ENCODE data around the gene KIF18B. TPM values are rescaled to one million over a fixed set of nuclear protein-coding genes. Genes with fewer than 3 reads are reported as not detected.

Gene KIF18B
- total and polyA plus RNA-seq, 2 donors (not counting 1 experiment from before 2014, with no cell fraction given), result 0.99 to 2.5 TPM

DNA sequence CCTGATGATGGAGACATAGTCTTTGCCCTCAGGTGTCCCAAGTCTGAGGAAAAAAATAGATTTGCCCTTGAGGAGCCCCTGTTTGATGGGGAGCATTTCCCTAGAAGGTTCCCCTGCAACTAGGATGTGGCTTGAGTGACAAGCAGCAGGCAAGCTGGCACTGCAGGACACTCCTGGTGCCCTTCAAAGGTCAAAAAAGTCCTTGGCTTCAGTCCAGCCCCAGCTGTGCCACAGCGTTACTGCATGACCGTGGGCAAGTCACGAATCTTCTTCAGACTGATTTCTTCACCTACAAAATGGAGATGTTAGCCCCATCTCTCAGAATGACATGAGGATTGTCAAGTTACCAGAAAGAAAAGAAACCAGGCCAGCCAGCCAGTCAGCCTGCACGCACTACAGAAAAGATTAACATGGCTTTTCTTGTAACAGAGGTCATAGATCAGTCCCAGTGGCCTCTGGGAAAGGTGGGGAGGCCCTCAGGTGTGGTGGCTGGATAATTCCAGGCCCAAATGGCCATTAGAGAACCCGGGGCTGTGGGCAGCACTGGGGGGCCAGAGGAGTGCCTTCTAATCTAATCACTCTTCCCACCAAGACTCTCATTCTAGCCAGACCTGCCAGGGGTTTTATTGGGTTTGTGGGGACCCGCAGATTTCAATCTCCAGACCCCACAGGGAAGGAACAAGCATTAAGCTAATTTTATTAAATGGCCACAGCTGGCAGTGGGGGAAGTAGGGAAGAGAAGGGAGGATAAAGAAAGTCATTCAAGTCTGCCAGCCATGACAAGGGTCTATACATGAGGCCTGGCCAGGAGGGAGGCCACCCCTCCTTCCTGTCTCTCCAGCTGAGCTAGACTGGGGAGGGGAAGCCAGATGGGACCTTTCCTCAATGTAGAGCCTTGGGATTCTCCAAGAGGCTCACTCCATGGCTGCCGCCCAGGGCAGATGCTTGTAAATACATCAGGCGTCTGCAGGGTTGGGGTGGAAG, 9.7 kb upstream of the KIF18B start:
- no peak overlapping the region for H3K4me3 ChIP-seq (replicated peaks in 1 of 4; ENCODE audit: control extremely low read depth in 1 of 4, insufficient read depth in 1 of 4, low read depth in 3 of 4, low read length in 4 of 4)
- H3K4me1 ChIP-seq (ENCODE audit: control insufficient read depth, extremely low read depth, insufficient read depth, low read length), result no peaks in the 10 kb centered on the region
- H3K4me2 ChIP-seq (ENCODE audit: extremely low read depth, insufficient read depth, low read length), result no peak overlapping the region
- no peak overlapping the region for H2AFZ ChIP-seq (ENCODE audit: low read length)
- no peaks in the 10 kb centered on the region for H3K9me3 ChIP-seq (ENCODE audit: control insufficient read depth, insufficient read depth, low read depth, low read length)
- H3K27ac ChIP-seq (ENCODE audit: insufficient read depth, low read length), result no peak overlapping the region
- H4K20me1 ChIP-seq (ENCODE audit: control insufficient read depth, extremely low read depth, insufficient read depth, low read length), result no peaks in the 10 kb centered on the region
- H3K27me3 ChIP-seq (ENCODE audit: control insufficient read depth, insufficient read depth, low read length), result peaks cover 8% of the 10 kb centered on the region
- no peak for TF ChIP-seq EZH2 (IDR thresholded peaks at IDR 0.05; ENCODE audit: low read length, missing control alignments)
- TF ChIP-seq, protein P1, sequence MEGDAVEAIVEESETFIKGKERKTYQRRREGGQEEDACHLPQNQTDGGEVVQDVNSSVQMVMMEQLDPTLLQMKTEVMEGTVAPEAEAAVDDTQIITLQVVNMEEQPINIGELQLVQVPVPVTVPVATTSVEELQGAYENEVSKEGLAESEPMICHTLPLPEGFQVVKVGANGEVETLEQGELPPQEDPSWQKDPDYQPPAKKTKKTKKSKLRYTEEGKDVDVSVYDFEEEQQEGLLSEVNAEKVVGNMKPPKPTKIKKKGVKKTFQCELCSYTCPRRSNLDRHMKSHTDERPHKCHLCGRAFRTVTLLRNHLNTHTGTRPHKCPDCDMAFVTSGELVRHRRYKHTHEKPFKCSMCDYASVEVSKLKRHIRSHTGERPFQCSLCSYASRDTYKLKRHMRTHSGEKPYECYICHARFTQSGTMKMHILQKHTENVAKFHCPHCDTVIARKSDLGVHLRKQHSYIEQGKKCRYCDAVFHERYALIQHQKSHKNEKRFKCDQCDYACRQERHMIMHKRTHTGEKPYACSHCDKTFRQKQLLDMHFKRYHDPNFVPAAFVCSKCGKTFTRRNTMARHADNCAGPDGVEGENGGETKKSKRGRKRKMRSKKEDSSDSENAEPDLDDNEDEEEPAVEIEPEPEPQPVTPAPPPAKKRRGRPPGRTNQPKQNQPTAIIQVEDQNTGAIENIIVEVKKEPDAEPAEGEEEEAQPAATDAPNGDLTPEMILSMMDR (conservative IDR thresholded peaks at IDR 0.05 in 1 of 2, IDR thresholded peaks at IDR 0.05 in 1 of 2; ENCODE audit: low read depth in 1 of 2, low read length in 2 of 2), result no peak
- H3K9ac ChIP-seq (ENCODE audit: insufficient read depth, low read length), result no peak overlapping the region
- no peaks in the 10 kb centered on the region for H3K36me3 ChIP-seq (ENCODE audit: control insufficient read depth, insufficient read depth, low read length)
- H3K79me2 ChIP-seq (ENCODE audit: control insufficient read depth, insufficient read depth, low read length), result no peaks in the 10 kb centered on the region
- DNase-seq (ENCODE audit: low read depth in 2 of 2), result no peak

DNA sequence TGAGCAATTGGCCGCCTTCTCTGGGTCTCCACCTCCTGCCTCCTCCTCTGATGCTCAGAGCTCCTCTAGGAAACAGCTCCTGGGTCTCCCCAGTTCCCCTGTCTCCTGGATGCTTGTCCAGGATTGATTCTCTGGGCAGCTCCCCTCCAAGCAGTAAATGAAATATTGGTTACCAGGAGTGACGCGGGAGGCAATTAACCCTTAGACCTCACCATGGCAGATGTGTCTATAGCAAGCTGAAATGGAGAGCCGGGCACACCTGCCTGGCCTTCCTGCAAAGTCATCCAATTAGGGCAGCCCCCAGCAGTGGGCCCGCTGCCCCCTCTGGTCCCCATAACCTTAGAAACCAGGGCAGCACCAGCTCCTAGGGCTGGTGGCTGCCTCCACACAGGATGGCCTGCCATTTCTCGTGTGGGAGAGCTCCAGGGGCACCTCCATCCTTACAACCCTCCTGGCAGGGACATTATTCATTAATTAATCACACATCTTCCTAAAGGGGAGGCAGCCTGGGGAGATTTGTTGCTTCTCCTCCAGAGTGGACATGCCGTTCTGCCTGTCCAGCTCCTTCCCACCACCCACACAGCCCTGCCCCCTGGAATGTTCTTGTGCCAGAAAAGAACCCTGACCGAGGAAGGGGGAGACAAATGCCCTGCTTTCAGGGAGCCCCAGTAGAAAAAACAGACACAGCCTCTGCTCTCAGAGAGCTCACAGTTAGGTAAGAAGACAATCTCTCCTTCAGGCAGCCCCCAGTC, 8.3 kb upstream of the KIF18B start:
- no peaks in the 10 kb centered on the region for H3K9me3 ChIP-seq (ENCODE audit: control insufficient read depth, insufficient read depth, low read depth, low read length)
- H3K27ac ChIP-seq (ENCODE audit: insufficient read depth, low read length), result no peak overlapping the region
- H3K4me2 ChIP-seq (ENCODE audit: extremely low read depth, insufficient read depth, low read length), result no peak overlapping the region
- H3K4me1 ChIP-seq (ENCODE audit: control insufficient read depth, extremely low read depth, insufficient read depth, low read length), result no peaks in the 10 kb centered on the region
- TF ChIP-seq, protein P1 (conservative IDR thresholded peaks at IDR 0.05 in 1 of 2, IDR thresholded peaks at IDR 0.05 in 1 of 2; ENCODE audit: low read depth in 1 of 2, low read length in 2 of 2), result no peak
- TF ChIP-seq EZH2 (IDR thresholded peaks at IDR 0.05; ENCODE audit: low read length, missing control alignments), result no peak
- no peaks in the 10 kb centered on the region for H4K20me1 ChIP-seq (ENCODE audit: control insufficient read depth, extremely low read depth, insufficient read depth, low read length)
- no peak overlapping the region for H2AFZ ChIP-seq (ENCODE audit: low read length)
- H3K27me3 ChIP-seq (ENCODE audit: control insufficient read depth, insufficient read depth, low read length), result peaks cover 8% of the 10 kb centered on the region
- DNase-seq (ENCODE audit: low read depth in 2 of 2), result no peak
- no peaks in the 10 kb centered on the region for H3K79me2 ChIP-seq (ENCODE audit: control insufficient read depth, insufficient read depth, low read length)
- H3K4me3 ChIP-seq (replicated peaks in 1 of 4; ENCODE audit: control extremely low read depth in 1 of 4, insufficient read depth in 1 of 4, low read depth in 3 of 4, low read length in 4 of 4), result no peak overlapping the region
- H3K9ac ChIP-seq (ENCODE audit: insufficient read depth, low read length), result no peak overlapping the region
- H3K36me3 ChIP-seq (ENCODE audit: control insufficient read depth, insufficient read depth, low read length), result no peaks in the 10 kb centered on the region

DNA sequence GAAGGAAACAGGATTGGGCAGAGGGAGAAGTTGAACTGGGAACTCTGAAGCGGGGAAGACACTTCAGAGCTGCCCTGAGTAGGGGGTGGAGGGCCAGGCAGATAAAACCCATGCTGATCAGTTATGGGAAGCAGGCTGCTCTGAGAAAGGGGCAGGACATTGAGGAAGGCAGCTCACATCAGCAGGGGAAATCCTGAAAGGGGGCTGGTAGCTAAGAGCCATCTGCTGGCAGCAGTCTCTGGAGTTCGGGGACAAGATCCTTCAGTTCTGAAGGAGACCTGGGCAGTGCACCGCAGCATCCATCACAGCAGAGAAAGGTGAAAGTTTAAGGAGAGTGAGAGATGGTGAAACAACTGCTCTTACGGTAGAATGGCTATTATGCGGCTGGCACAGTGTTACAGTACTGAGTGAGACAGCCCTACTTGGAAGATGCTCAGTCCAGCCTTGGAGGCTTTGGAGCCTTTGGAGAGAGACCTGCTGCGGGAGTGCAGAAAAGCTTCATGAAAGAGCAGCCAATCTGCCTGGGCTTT, 5.4 kb upstream of the KIF18B start:
- Histone ChIP-seq H3K9me3 (ENCODE audit: control insufficient read depth, insufficient read depth, low read depth, low read length) (no peaks in the 10 kb centered on the region), H2AFZ (ENCODE audit: low read length) (no peak overlapping the region), H3K9ac (ENCODE audit: insufficient read depth, low read length) (no peak overlapping the region), H3K79me2 (ENCODE audit: control insufficient read depth, insufficient read depth, low read length) (no peaks in the 10 kb centered on the region), H3K4me3 (replicated peaks in 1 of 4; ENCODE audit: control extremely low read depth in 1 of 4, insufficient read depth in 1 of 4, low read depth in 3 of 4, low read length in 4 of 4) (no peak overlapping the region), H4K20me1 (ENCODE audit: control insufficient read depth, extremely low read depth, insufficient read depth, low read length) (no peaks in the 10 kb centered on the region), H3K27me3 (ENCODE audit: control insufficient read depth, insufficient read depth, low read length) (peaks cover 3% of the 10 kb centered on the region), H3K27ac (ENCODE audit: insufficient read depth, low read length) (no peak overlapping the region), H3K4me1 (ENCODE audit: control insufficient read depth, extremely low read depth, insufficient read depth, low read length) (peaks cover 3% of the 10 kb centered on the region), H3K36me3 (ENCODE audit: control insufficient read depth, insufficient read depth, low read length) (no peaks in the 10 kb centered on the region), H3K4me2 (ENCODE audit: extremely low read depth, insufficient read depth, low read length) (no peak overlapping the region)
- no peak for DNase-seq (ENCODE audit: low read depth in 2 of 2)
- no peak for TF ChIP-seq EZH2 (IDR thresholded peaks at IDR 0.05; ENCODE audit: low read length, missing control alignments)
- TF ChIP-seq, protein P1 (conservative IDR thresholded peaks at IDR 0.05 in 1 of 2, IDR thresholded peaks at IDR 0.05 in 1 of 2; ENCODE audit: low read depth in 1 of 2, low read length in 2 of 2), result no peak

Measured in fibroblast of lung (primary cell).